Measurements from ENCODE around the gene LSM2.
"Not testable (repeated sequence)": the region's sequence is repeated elsewhere in the genome, so short reads cannot be mapped to it uniquely, and the experiment has no call there.

LSM2 gene

DNA sequence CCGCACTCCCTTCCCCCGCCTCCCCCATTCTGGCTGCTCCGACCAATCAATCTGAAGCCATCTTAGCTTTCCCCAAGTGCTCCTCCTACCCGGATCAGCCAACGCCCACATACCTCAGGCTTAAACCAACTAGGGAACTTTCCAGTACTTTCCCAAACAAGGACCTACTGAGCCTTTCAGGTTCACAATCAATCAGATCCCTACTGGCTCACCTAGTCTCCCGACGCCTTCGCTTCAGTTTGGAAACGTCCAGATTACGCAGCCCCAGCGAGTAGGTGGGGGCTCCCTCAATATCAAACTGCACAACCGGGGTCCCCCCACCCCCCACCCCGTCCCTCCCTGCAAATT is 7.9 kb upstream of the LSM2 start:
- CTCF ChIA-PET, result interaction anchor here (1.0 to 3.9 kb wide), 8 partner anchors 11 to 85 kb away, joined by 3 to 13 read pairs (median 6); partner anchors contain the start of genes HSPA1B and VARS1
- Histone ChIP-seq H3K27ac (ENCODE audit: insufficient read depth in 1 of 2, low read depth in 1 of 2, low read length in 2 of 2, poor library complexity in 1 of 2, severe bottlenecking in 2 of 2) (peak overlapping the region; percentile 58 to 83), H3K9me3 (ENCODE audit: control extremely low read depth in 1 of 5, control insufficient read depth in 4 of 5, insufficient read depth in 2 of 5, low read depth in 1 of 5, low read length in 4 of 5) (no peaks in the 10 kb centered on the region), H3K27me3 (replicated peaks in 2 of 5; ENCODE audit: control insufficient read depth in 4 of 5, insufficient read depth in 5 of 5, low read length in 4 of 5) (no peaks in the 10 kb centered on the region), H3K4me1 (ENCODE audit: control extremely low read depth in 1 of 4, control insufficient read depth in 4 of 4, insufficient read depth in 4 of 4, low read length in 3 of 4) (peaks cover 16 to 38% (median 24%) of the 10 kb centered on the region in 4 experiments), H3K4me3 (ENCODE audit: control insufficient read depth in 1 of 7, extremely low read depth in 1 of 7, insufficient read depth in 4 of 7, low read depth in 2 of 7, low read length in 6 of 7) (peak overlapping the region; percentile 35 to 95 (median 82)), H3K36me3 (ENCODE audit: control insufficient read depth in 4 of 4, insufficient read depth in 4 of 4, low read length in 3 of 4) (no peaks in the 10 kb centered on the region)
- WGBS (ENCODE audit: insufficient coverage), result 0% methylated on average over 9 of the region's 13 CpGs
- POLR2A ChIA-PET, result interaction anchor here (0.7 to 1.9 kb wide), 7 partner anchors 8 to 111 kb away, joined by 3 to 14 read pairs (median 4); partner anchors contain the start of genes ABHD16A, HSPA1B, LSM2 and VARS1
- peak; percentile 80 to 86 (median 83) for DNase-seq

GRCh38 chr6:31813465-31813849 is 6.7 kb upstream of the LSM2 start:
- no peaks in the 10 kb centered on the region for H3K27me3 ChIP-seq (replicated peaks in 2 of 5; ENCODE audit: control insufficient read depth in 4 of 5, insufficient read depth in 5 of 5, low read length in 4 of 5)
- peaks cover 10 to 35% (median 17%) of the 10 kb centered on the region in 4 experiments for H3K4me1 ChIP-seq (ENCODE audit: control extremely low read depth in 1 of 4, control insufficient read depth in 4 of 4, insufficient read depth in 4 of 4, low read length in 3 of 4)
- CTCF ChIA-PET, result interaction anchor here (0.6 to 3.9 kb wide), 9 partner anchors 13 to 92 kb away, joined by 3 to 13 read pairs (median 5); partner anchors contain the start of genes LY6G6C and VARS1
- no peaks in the 10 kb centered on the region for H3K9me3 ChIP-seq (ENCODE audit: control extremely low read depth in 1 of 5, control insufficient read depth in 4 of 5, insufficient read depth in 2 of 5, low read depth in 1 of 5, low read length in 4 of 5)
- DNase-seq, result no peak
- peak overlapping the region in 3 of 7 experiments; percentile 28 to 95 (median 91) for H3K4me3 ChIP-seq (ENCODE audit: control insufficient read depth in 1 of 7, extremely low read depth in 1 of 7, insufficient read depth in 4 of 7, low read depth in 2 of 7, low read length in 6 of 7)
- 100% methylated on average over 2 of the region's 7 CpGs for WGBS (ENCODE audit: insufficient coverage)
- POLR2A ChIA-PET, result interaction anchor here (1.2 to 1.5 kb wide), 2 partner anchors 13 to 198 kb away, joined by 3 to 4 read pairs; partner anchors contain the start of gene HSPA1B
- peak overlapping the region in 1 of 2 experiments; percentile 83 for H3K27ac ChIP-seq (ENCODE audit: insufficient read depth in 1 of 2, low read depth in 1 of 2, low read length in 2 of 2, poor library complexity in 1 of 2, severe bottlenecking in 2 of 2)
- no peaks in the 10 kb centered on the region for H3K36me3 ChIP-seq (ENCODE audit: control insufficient read depth in 4 of 4, insufficient read depth in 4 of 4, low read length in 3 of 4)

DNA sequence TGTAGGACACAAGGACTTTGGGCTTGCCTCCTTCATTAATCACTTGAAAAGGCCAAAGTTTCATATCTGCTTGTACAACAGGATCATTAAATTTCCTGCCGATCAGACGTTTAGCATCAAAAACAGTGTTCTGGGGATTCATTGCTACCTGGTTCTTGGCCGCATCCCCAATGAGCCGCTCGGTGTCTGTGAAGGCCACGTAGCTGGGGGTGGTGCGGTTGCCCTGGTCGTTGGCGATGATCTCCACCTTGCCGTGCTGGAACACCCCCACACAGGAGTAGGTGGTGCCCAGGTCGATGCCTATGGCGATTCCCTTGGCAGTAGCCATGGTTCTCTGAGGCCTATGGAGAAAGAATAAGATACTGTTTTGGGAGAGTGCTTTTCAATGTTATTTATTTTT is 4.9 kb upstream of the LSM2 start:
- WGBS (ENCODE audit: insufficient coverage), result 96% methylated on average over 12 of the region's 12 CpGs
- no peak overlapping the region for H3K27ac ChIP-seq (ENCODE audit: insufficient read depth in 1 of 2, low read depth in 1 of 2, low read length in 2 of 2, poor library complexity in 1 of 2, severe bottlenecking in 2 of 2)
- CTCF ChIA-PET, result interaction anchor here (0.6 to 3.9 kb wide), 5 partner anchors 13 to 132 kb away, joined by 3 to 13 read pairs (median 4); partner anchors contain the start of genes ABHD16A and VARS1

DNA sequence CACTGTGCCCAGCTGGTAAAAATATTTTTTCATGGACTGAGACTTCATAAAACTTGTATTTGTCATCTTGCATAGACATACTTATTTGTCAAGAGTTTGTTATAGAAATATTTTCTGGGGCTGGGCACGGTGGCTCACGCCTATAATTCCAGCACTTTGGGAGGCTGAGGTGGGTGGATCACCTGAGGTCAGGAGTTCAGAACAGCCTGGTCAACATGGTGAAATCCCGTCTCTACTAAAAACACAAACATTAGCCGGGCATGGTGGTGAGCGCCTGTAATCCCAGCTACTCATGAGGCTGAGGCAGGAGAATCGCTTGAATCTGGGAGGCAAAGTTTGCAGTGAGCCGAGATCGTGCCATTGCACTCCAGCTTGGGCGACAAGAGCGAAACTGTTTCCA is 1.8 kb upstream of the LSM2 start:
- H3K9me3 ChIP-seq (ENCODE audit: control extremely low read depth in 1 of 5, control insufficient read depth in 4 of 5, insufficient read depth in 2 of 5, low read depth in 1 of 5, low read length in 4 of 5); H3K27ac ChIP-seq (ENCODE audit: insufficient read depth in 1 of 2, low read depth in 1 of 2, low read length in 2 of 2, poor library complexity in 1 of 2, severe bottlenecking in 2 of 2); H3K27me3 ChIP-seq (replicated peaks in 2 of 5; ENCODE audit: control insufficient read depth in 4 of 5, insufficient read depth in 5 of 5, low read length in 4 of 5); H3K36me3 ChIP-seq (ENCODE audit: control insufficient read depth in 4 of 4, insufficient read depth in 4 of 4, low read length in 3 of 4); H3K4me3 ChIP-seq (ENCODE audit: control insufficient read depth in 1 of 7, extremely low read depth in 1 of 7, insufficient read depth in 4 of 7, low read depth in 2 of 7, low read length in 6 of 7); DNase-seq; POLR2A ChIA-PET: not testable (repeated sequence)
- 94% methylated on average over 3 of the region's 10 CpGs for WGBS (ENCODE audit: insufficient coverage)
- CTCF ChIA-PET, result interaction anchor here (1.5 to 1.8 kb wide), 2 partner anchors 10 to 13 kb away, joined by 4 to 5 read pairs; partner anchors contain the start of gene VARS1
- H3K4me1 ChIP-seq (ENCODE audit: control extremely low read depth in 1 of 4, control insufficient read depth in 4 of 4, insufficient read depth in 4 of 4, low read length in 3 of 4), result peaks cover 6 to 18% (median 14%) of the 10 kb centered on the region in 4 experiments

More for the DNA sequence above, 4.9 kb upstream of the LSM2 start:
- Histone ChIP-seq H3K9me3 (ENCODE audit: control extremely low read depth in 1 of 5, control insufficient read depth in 4 of 5, insufficient read depth in 2 of 5, low read depth in 1 of 5, low read length in 4 of 5) (no peaks in the 10 kb centered on the region), H3K36me3 (ENCODE audit: control insufficient read depth in 4 of 4, insufficient read depth in 4 of 4, low read length in 3 of 4) (no peaks in the 10 kb centered on the region), H3K27me3 (replicated peaks in 2 of 5; ENCODE audit: control insufficient read depth in 4 of 5, insufficient read depth in 5 of 5, low read length in 4 of 5) (no peaks in the 10 kb centered on the region), H3K4me1 (ENCODE audit: control extremely low read depth in 1 of 4, control insufficient read depth in 4 of 4, insufficient read depth in 4 of 4, low read length in 3 of 4) (peaks cover 8 to 27% (median 11%) of the 10 kb centered on the region in 4 experiments), H3K4me3 (ENCODE audit: control insufficient read depth in 1 of 7, extremely low read depth in 1 of 7, insufficient read depth in 4 of 7, low read depth in 2 of 7, low read length in 6 of 7) (no peak overlapping the region)
- no peak for DNase-seq
- POLR2A ChIA-PET, result interaction anchor here (0.5 kb wide), 1 partner anchor 84 kb away, joined by 3 read pairs; no protein-coding TSS in a partner anchor

- Histone ChIP-seq H3K36me3 (ENCODE audit: control insufficient read depth in 4 of 4, insufficient read depth in 4 of 4, low read length in 3 of 4) (peaks cover 0 to 16% (median 8%) of the 10 kb centered on the region in 4 experiments), H3K4me3 (ENCODE audit: control insufficient read depth in 1 of 7, extremely low read depth in 1 of 7, insufficient read depth in 4 of 7, low read depth in 2 of 7, low read length in 6 of 7) (peak overlapping the region; percentile 73 to 98 (median 95)), H3K27me3 (replicated peaks in 2 of 5; ENCODE audit: control insufficient read depth in 4 of 5, insufficient read depth in 5 of 5, low read length in 4 of 5) (no peaks in the 10 kb centered on the region), H3K9me3 (ENCODE audit: control extremely low read depth in 1 of 5, control insufficient read depth in 4 of 5, insufficient read depth in 2 of 5, low read depth in 1 of 5, low read length in 4 of 5) (no peaks in the 10 kb centered on the region), H3K27ac (ENCODE audit: insufficient read depth in 1 of 2, low read depth in 1 of 2, low read length in 2 of 2, poor library complexity in 1 of 2, severe bottlenecking in 2 of 2) (peak overlapping the region; percentile 85 to 94), H3K4me1 (ENCODE audit: control extremely low read depth in 1 of 4, control insufficient read depth in 4 of 4, insufficient read depth in 4 of 4, low read length in 3 of 4) (peaks cover 6 to 15% (median 11%) of the 10 kb centered on the region in 4 experiments)
- DNase-seq, result no peak
- 3% methylated on average over 4 of the region's 7 CpGs for WGBS (ENCODE audit: insufficient coverage)
- POLR2A ChIA-PET, result interaction anchor here (0.7 to 2.6 kb wide), 7 partner anchors 9 to 1628 kb away, joined by 3 to 14 read pairs (median 6); partner anchors contain the start of genes CLIC1, HSPA1A, HSPA1L and VARS1
- CTCF ChIA-PET, result interaction anchor here (0.6 to 3.6 kb wide), 9 partner anchors 8 to 67 kb away, joined by 3 to 18 read pairs (median 5); partner anchors contain the start of genes MSH5 and VARS1
These were observed 762 bp downstream of the LSM2 start for GRCh38 chr6:31805939-31806469.

DNA sequence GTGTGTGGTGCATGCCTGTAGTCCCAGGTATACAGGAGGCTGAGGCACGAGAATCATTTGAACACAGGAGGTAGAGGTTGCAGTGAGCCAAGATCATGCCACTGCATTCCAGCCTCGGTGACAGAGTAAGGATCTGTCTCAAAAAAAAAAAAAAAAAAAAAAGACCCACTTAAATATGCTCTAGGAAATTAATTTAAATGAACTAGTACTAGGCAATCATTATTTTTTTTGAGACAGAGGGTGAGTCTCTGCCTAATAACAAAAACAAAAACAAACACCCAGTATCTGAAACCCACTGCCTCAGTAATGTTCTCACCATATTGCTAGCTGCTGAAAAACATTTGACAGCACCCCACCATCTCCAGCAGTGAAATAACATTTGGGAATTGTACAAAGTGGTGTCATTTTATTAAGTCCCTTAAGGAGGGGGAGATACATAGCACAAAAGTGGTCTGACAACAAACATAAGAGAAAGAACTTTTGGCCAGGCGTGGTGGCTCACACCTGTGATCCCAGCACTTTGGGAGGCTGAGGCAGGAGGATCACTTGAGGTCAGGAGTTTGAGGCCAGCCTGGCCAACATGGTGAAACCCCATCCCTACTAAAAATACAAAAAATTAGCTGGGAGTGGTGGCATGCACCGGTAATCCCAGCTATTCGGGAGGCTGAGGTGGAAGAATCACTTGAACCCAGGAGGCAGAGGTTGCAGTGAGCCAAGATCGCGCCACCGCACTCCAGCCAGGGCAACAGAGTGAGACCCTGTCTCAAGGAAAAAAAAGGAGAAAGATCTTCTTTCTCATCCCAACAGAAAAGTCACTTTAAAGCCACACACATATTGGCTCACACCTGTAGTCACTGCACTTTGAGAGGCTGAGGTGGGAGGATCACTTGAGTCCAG is 5.5 kb downstream of the LSM2 start:
- WGBS (ENCODE audit: insufficient coverage), result 97% methylated on average over 5 of the region's 8 CpGs
- H3K36me3 ChIP-seq (ENCODE audit: control insufficient read depth in 4 of 4, insufficient read depth in 4 of 4, low read length in 3 of 4), result peaks cover 0 to 30% (median 13%) of the 10 kb centered on the region in 4 experiments
- H3K9me3 ChIP-seq (ENCODE audit: control extremely low read depth in 1 of 5, control insufficient read depth in 4 of 5, insufficient read depth in 2 of 5, low read depth in 1 of 5, low read length in 4 of 5); POLR2A ChIA-PET; H3K4me3 ChIP-seq (ENCODE audit: control insufficient read depth in 1 of 7, extremely low read depth in 1 of 7, insufficient read depth in 4 of 7, low read depth in 2 of 7, low read length in 6 of 7); H3K27me3 ChIP-seq (replicated peaks in 2 of 5; ENCODE audit: control insufficient read depth in 4 of 5, insufficient read depth in 5 of 5, low read length in 4 of 5); DNase-seq; H3K27ac ChIP-seq (ENCODE audit: insufficient read depth in 1 of 2, low read depth in 1 of 2, low read length in 2 of 2, poor library complexity in 1 of 2, severe bottlenecking in 2 of 2): not testable (repeated sequence)
- CTCF ChIA-PET, result interaction anchor here (1.3 kb wide), 1 partner anchor 74 kb away, joined by 3 read pairs; no protein-coding TSS in a partner anchor
- H3K4me1 ChIP-seq (ENCODE audit: control extremely low read depth in 1 of 4, control insufficient read depth in 4 of 4, insufficient read depth in 4 of 4, low read length in 3 of 4), result peaks cover 8 to 29% (median 24%) of the 10 kb centered on the region in 4 experiments
